Putamen (tissue), 1 donor: ENCODE measurements around the gene DCLRE1A.
"Not testable (repeated sequence)": the region's sequence is repeated elsewhere in the genome, so short reads cannot be mapped to it uniquely, and the experiment has no call there.

ENCODE experiments used
- DNase-seq: peaks from one replicate; pipeline ENCODE4 v3.0.0-alpha.2; 2016; ENCODE audit warnings: low spot score

DCLRE1A gene

GRCh38 chr10:113857210-113857609 is 3.3 kb upstream of the DCLRE1A start:
- no peak for DNase-seq

- no peak for DNase-seq
Observed at GRCh38 chr10:113856563-113856962, 2.7 kb upstream of the DCLRE1A start.

- no peak for DNase-seq
Observed at GRCh38 chr10:113854761-113855588, 1.1 kb upstream of the DCLRE1A start.

- no peak for DNase-seq
Observed at GRCh38 chr10:113853578-113854012, 287 bp downstream of the DCLRE1A start.

GRCh38 chr10:113849946-113850345 is 3.9 kb downstream of the DCLRE1A start:
- no peak for DNase-seq

GRCh38 chr10:113849140-113849803 is 4.6 kb downstream of the DCLRE1A start:
- no peak for DNase-seq

GRCh38 chr10:113846036-113846435 is 7.8 kb downstream of the DCLRE1A start:
- DNase-seq, result no peak

GRCh38 chr10:113843972-113844485 is 9.9 kb downstream of the DCLRE1A start:
- DNase-seq, result no peak

- DNase-seq, result no peak
Observed at GRCh38 chr10:113842171-113842570, 11.7 kb downstream of the DCLRE1A start.

GRCh38 chr10:113828567-113828966 is 25.3 kb downstream of the DCLRE1A start:
- not testable (repeated sequence) for DNase-seq

- DNase-seq, result no peak
Observed at GRCh38 chr10:113825791-113826190, 28.1 kb downstream of the DCLRE1A start.

GRCh38 chr10:113823389-113823788 is 30.5 kb downstream of the DCLRE1A start:
- no peak for DNase-seq

- no peak for DNase-seq
Observed at GRCh38 chr10:113822174-113822573, 31.7 kb downstream of the DCLRE1A start.

GRCh38 chr10:113821306-113821705 is 32.6 kb downstream of the DCLRE1A start:
- not testable (repeated sequence) for DNase-seq

- no peak for DNase-seq
Observed at GRCh38 chr10:113820507-113820906, 33.4 kb downstream of the DCLRE1A start.

GRCh38 chr10:113819989-113820388 is 33.9 kb downstream of the DCLRE1A start:
- no peak for DNase-seq

- not testable (repeated sequence) for DNase-seq
Observed at GRCh38 chr10:113814700-113815099, 39.2 kb downstream of the DCLRE1A start.

- DNase-seq, result no peak
Observed at GRCh38 chr10:113808168-113808567, 45.7 kb downstream of the DCLRE1A start.

GRCh38 chr10:113806503-113806902 is 47.4 kb downstream of the DCLRE1A start:
- no peak for DNase-seq

GRCh38 chr10:113802997-113803396 is 50.9 kb downstream of the DCLRE1A start:
- DNase-seq, result no peak

- no peak for DNase-seq
Observed at GRCh38 chr10:113801569-113801968, 52.3 kb downstream of the DCLRE1A start.

GRCh38 chr10:113791691-113792090 is 62.2 kb downstream of the DCLRE1A start:
- DNase-seq, result no peak

GRCh38 chr10:113788604-113789083 is 65.2 kb downstream of the DCLRE1A start:
- DNase-seq, result no peak
